ENCODE data around the gene GNAZ.

GNAZ gene

GRCh38 chr22:23159291-23159630, 88.9 kb downstream of the GNAZ start:
- no peak for DNase-seq

- DNase-seq, result no peak
Measured at GRCh38 chr22:23161029-23161428, 90.7 kb downstream of the GNAZ start.

- no peak for DNase-seq
Measured at GRCh38 chr22:23161574-23161973, 91.3 kb downstream of the GNAZ start.

- DNase-seq, result no peak
Measured at GRCh38 chr22:23163665-23164064, 93.3 kb downstream of the GNAZ start.

GRCh38 chr22:23164091-23164490, 93.8 kb downstream of the GNAZ start:
- no peak for DNase-seq

GRCh38 chr22:23166042-23166831, 95.9 kb downstream of the GNAZ start:
- no peak for DNase-seq

- no peak for DNase-seq
Measured at GRCh38 chr22:23166841-23167616, 96.7 kb downstream of the GNAZ start.

- no peak for DNase-seq
Measured at GRCh38 chr22:23168391-23169042, 98.2 kb downstream of the GNAZ start.

GRCh38 chr22:23169043-23169406, 98.7 kb downstream of the GNAZ start:
- DNase-seq, result no peak
